ENCODE results near the gene SPATA20. TPM values are rescaled to one million over a fixed set of nuclear protein-coding genes. Genes with fewer than 3 reads are reported as not detected.
A peak's percentile ranks its signal among the peaks of the same experiment; 100 is the strongest.

Gene SPATA20
- total RNA-seq, 2 experiments from 2014 or later, result 10.2 to 10.3 TPM

DNA sequence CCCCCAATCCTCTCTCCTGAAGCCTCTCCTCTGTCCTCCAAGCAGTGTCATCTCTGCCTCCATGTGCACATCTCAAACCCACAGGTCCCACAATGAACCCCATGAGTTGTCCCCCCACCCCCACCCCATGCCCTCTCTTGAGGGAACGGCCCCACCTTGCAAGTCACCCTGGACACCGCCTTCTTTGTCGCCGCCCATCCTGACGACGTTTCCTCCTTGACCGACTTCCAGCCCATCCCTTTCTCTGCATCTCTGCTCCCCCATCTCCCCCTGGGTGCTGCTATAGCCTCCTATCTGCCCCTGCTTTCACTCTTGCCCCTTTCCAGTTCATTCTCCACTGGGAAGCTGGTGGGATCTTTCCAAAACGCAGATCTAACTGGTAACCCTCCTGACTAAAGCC lies 1.7 kb upstream of the SPATA20 start:
- Histone ChIP-seq H3K27ac (ENCODE audit: low read depth in 1 of 2, low read length in 2 of 2) (no peak overlapping the region), H3K36me3 (ENCODE audit: insufficient read depth, low read length) (no peaks in the 10 kb centered on the region), H3K9me3 (ENCODE audit: control insufficient read depth in 1 of 2, insufficient read depth in 1 of 2, low read length in 2 of 2) (no peaks in the 10 kb centered on the region), H3K4me1 (ENCODE audit: insufficient read depth, low read length) (peaks cover 36% of the 10 kb centered on the region), H3K4me3 (ENCODE audit: low read length) (no peak overlapping the region), H3K27me3 (ENCODE audit: control insufficient read depth in 1 of 2, insufficient read depth in 2 of 2, low read length in 2 of 2) (no peaks in the 10 kb centered on the region)
- Mint-ChIP-seq H3K4me3 (no peak overlapping the region), H3K4me1 (ENCODE audit: low read depth) (peaks cover 22% of the 10 kb centered on the region), H3K27ac (no peak overlapping the region), H3K36me3 (ENCODE audit: low read depth) (no peaks in the 10 kb centered on the region), H3K27me3 (peaks cover 6% of the 10 kb centered on the region), H3K9me3 (no peaks in the 10 kb centered on the region)
- TF ChIP-seq, protein P1, sequence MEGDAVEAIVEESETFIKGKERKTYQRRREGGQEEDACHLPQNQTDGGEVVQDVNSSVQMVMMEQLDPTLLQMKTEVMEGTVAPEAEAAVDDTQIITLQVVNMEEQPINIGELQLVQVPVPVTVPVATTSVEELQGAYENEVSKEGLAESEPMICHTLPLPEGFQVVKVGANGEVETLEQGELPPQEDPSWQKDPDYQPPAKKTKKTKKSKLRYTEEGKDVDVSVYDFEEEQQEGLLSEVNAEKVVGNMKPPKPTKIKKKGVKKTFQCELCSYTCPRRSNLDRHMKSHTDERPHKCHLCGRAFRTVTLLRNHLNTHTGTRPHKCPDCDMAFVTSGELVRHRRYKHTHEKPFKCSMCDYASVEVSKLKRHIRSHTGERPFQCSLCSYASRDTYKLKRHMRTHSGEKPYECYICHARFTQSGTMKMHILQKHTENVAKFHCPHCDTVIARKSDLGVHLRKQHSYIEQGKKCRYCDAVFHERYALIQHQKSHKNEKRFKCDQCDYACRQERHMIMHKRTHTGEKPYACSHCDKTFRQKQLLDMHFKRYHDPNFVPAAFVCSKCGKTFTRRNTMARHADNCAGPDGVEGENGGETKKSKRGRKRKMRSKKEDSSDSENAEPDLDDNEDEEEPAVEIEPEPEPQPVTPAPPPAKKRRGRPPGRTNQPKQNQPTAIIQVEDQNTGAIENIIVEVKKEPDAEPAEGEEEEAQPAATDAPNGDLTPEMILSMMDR (IDR thresholded peaks at IDR 0.05), result no peak
- ChIA-PET CTCF (no interaction called here), POLR2A (no interaction called here)
- intact Hi-C loops (cut with DNase I, micrococcal nuclease), result loop anchor here (5.0 to 10.0 kb wide), 3 partner anchors 61 to 412 kb away; no protein-coding TSS in a partner anchor
- ATAC-seq (ENCODE audit: poor library complexity) (no peak), DNase-seq (no peak)

GRCh38 chr17:50546701-50547034 lies 306 bp upstream of the SPATA20 start:
- Histone ChIP-seq H3K9me3 (ENCODE audit: control insufficient read depth in 1 of 2, insufficient read depth in 1 of 2, low read length in 2 of 2) (no peaks in the 10 kb centered on the region), H3K36me3 (ENCODE audit: insufficient read depth, low read length) (no peaks in the 10 kb centered on the region), H3K4me1 (ENCODE audit: insufficient read depth, low read length) (peaks cover 27% of the 10 kb centered on the region), H3K27ac (ENCODE audit: low read depth in 1 of 2, low read length in 2 of 2) (no peak overlapping the region), H3K27me3 (ENCODE audit: control insufficient read depth in 1 of 2, insufficient read depth in 2 of 2, low read length in 2 of 2) (no peaks in the 10 kb centered on the region), H3K4me3 (ENCODE audit: low read length) (peak overlapping the region; percentile 56)
- intact Hi-C loops (cut with DNase I, micrococcal nuclease), result loop anchor here (1.0 to 10.0 kb wide), 8 partner anchors 62 to 411 kb away; no protein-coding TSS in a partner anchor
- TF ChIP-seq, protein P1 (IDR thresholded peaks at IDR 0.05), result no peak
- Mint-ChIP-seq H3K9me3 (no peaks in the 10 kb centered on the region), H3K27ac (no peak overlapping the region), H3K27me3 (peaks cover 6% of the 10 kb centered on the region), H3K4me3 (peak overlapping the region; percentile 71), H3K36me3 (ENCODE audit: low read depth) (no peaks in the 10 kb centered on the region), H3K4me1 (ENCODE audit: low read depth) (peaks cover 22% of the 10 kb centered on the region)
- POLR2A ChIA-PET, result no interaction called here
- DNase-seq (no peak), ATAC-seq (ENCODE audit: poor library complexity) (no peak)
- CTCF ChIA-PET, result interaction anchor here (0.5 to 2.1 kb wide), 9 partner anchors 9 to 233 kb away, joined by 3 to 17 read pairs (median 3); partner anchors contain the start of gene CACNA1G

DNA sequence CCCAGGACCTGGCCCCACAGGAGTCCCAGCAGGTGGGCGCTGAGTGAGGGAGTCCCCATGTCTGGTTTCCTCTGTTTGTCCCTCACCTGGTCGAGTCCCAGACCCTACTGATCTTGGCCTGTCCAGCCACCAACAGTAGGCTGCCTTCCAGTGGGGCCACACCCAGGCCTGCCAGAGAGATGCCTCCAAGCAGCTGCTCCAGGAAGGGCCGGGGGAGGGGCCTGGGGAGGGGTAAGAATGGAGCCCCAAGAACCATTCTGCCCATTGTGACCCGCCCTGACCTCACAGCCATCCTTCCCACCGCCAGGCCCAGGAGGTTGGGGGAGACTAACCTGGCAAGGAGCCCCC lies 736 bp downstream of the SPATA20 start:
- intact Hi-C loops (cut with DNase I, micrococcal nuclease), result loop anchor here (1.0 to 10.0 kb wide), 8 partner anchors 63 to 410 kb away; no protein-coding TSS in a partner anchor
- no peak overlapping the region for H3K27ac Mint-ChIP-seq

More for the DNA sequence above, 736 bp downstream of the SPATA20 start:
- Histone ChIP-seq H3K27ac (ENCODE audit: low read depth in 1 of 2, low read length in 2 of 2) (no peak overlapping the region), H3K27me3 (ENCODE audit: control insufficient read depth in 1 of 2, insufficient read depth in 2 of 2, low read length in 2 of 2) (no peaks in the 10 kb centered on the region), H3K4me3 (ENCODE audit: low read length) (peak overlapping the region; percentile 56), H3K36me3 (ENCODE audit: insufficient read depth, low read length) (no peaks in the 10 kb centered on the region), H3K4me1 (ENCODE audit: insufficient read depth, low read length) (peaks cover 20% of the 10 kb centered on the region), H3K9me3 (ENCODE audit: control insufficient read depth in 1 of 2, insufficient read depth in 1 of 2, low read length in 2 of 2) (no peaks in the 10 kb centered on the region)
- H3K4me1 Mint-ChIP-seq (ENCODE audit: low read depth), result peaks cover 16% of the 10 kb centered on the region
- H3K36me3 Mint-ChIP-seq (ENCODE audit: low read depth), result no peaks in the 10 kb centered on the region
- peak overlapping the region; percentile 64 for H3K4me3 Mint-ChIP-seq
- DNase-seq, result no peak
- H3K9me3 Mint-ChIP-seq, result no peaks in the 10 kb centered on the region
- TF ChIP-seq, protein P1 (IDR thresholded peaks at IDR 0.05), result no peak
- peaks cover 6% of the 10 kb centered on the region for H3K27me3 Mint-ChIP-seq
- CTCF ChIA-PET, result interaction anchor here (1.5 to 2.1 kb wide), 3 partner anchors 13 to 80 kb away, joined by 5 to 17 read pairs (median 5); partner anchors contain the start of gene CACNA1G
- POLR2A ChIA-PET, result no interaction called here
- ATAC-seq (ENCODE audit: poor library complexity), result no peak
